Esophagus squamous epithelium (tissue), 5 donors: Measurements from ENCODE around the gene TTC16. TPM values are rescaled to one million over a fixed set of nuclear protein-coding genes. Genes with fewer than 3 reads are reported as not detected.

ENCODE experiments used
- DNase-seq: peaks from one replicate; lab custom pipeline; 2025; lab: John Stamatoyannopoulos, UW
- H3K27ac ChIP-seq, 4 donors: fragments of 200-600 bp; sonication (generic); one replicate each; pipeline ENCODE4 v1.5.1; 2016 to 2019; ENCODE audit warnings: mild to moderate bottlenecking in 1 of 4
- H3K27me3 ChIP-seq, 4 donors: fragments of 200-600 bp; sonication (generic); 1 replicate in 3 of 4; 2 replicates in 1 of 4; pipeline versions ENCODE4 v1.5.1 to v1.6.0; 2017 to 2021; ENCODE audit warnings: antibody characterized with exemption in 1 of 4
- H3K36me3 ChIP-seq, 3 donors: fragments of 200-600 bp; sonication (generic); one replicate each; pipeline ENCODE4 v1.5.1; 2016 to 2019
- H3K4me1 ChIP-seq, 3 donors: fragments of 200-600 bp; sonication (generic); one replicate each; pipeline ENCODE4 v1.5.1; 2017 to 2019
- H3K4me3 ChIP-seq, 4 donors: fragments of 200-600 bp; sonication (generic); 1 replicate in 3 of 4; 2 replicates in 1 of 4; pipeline ENCODE4 v1.5.1; 2016 to 2019; ENCODE audit warnings: mild to moderate bottlenecking in 2 of 4, moderate library complexity in 1 of 4
- H3K9me3 ChIP-seq, 3 donors: fragments of 200-600 bp; sonication (generic); one replicate each; pipeline ENCODE4 v1.5.1; 2016 to 2019
- POLR2A ChIP-seq, 4 donors: fragments of 450-650 bp; IDR thresholded peaks; one replicate each; pipeline ENCODE4 v1.6.1; 2017; ENCODE audit warnings: antibody characterized with exemption in 4 of 4, mild to moderate bottlenecking in 4 of 4, moderate library complexity in 3 of 4
- WGBS, 2 donors: methylation state at CpG; one replicate each; pipeline ENCODE4 v1.1.5; 2018; 5-methylcytosine and 5-hydroxymethylcytosine counted together
- intact Hi-C: fragments of 100-400 bp; cut with DNase I; formaldehyde crosslinking; loops from one replicate; pipeline ENCODE4 v1.15.0; 2022
- total RNA-seq, 4 donors: library from RNA; depleted of rRNA; stranded (reverse); fragments of >200 nt; gene quantifications; one replicate each; pipeline ENCODE4 v1.1.0, GENCODE V29; 2016
- TF ChIP-seq, protein P1 (sequence below), 6 experiments: fragments of 450-650 bp in 4 of 6; fragments of 200-600 bp in 2 of 6; sonication (generic) in 2 of 6; IDR thresholded peaks; one replicate each; pipeline ENCODE4 v1.5.1; 2016 to 2019; ENCODE audit warnings: antibody characterized with exemption in 6 of 6, mild to moderate bottlenecking in 4 of 6, moderate library complexity in 4 of 6
- donor health status: DM: yes; HTN: yes; CAD: no.

The TTC16 gene
- total RNA-seq, 4 donors from 2014 or later: under 0.01 to 0.23 TPM; not detected in 2

DNA sequence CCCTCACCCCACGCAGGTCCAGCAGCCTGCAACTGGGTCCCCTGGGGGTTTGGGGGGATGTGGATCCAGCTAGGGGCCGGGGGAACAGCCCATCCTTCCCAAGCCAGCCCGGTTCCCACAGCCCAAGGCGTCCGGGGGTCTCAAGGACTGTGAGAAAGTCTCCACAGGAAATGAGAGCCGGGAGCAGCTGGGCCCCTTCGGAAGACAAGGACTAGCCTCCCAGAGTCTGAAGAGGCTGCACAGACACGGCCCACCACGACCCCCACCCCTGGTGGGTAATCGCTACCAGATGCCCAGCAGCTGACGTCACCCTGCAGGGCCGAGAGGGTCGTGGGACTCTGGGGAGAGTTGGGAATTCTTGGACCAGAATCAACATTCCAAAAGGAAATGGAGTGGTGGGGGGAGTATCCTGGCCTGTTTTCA, 52.0 kb downstream of the TTC16 start:
- Histone ChIP-seq H3K9me3 (no peaks in the 10 kb centered on the region), H3K27ac (peak overlapping the region; percentile 66 to 86 (median 82)), H3K36me3 (no peaks in the 10 kb centered on the region), H3K4me1 (peaks cover 5 to 87% (median 41%) of the 10 kb centered on the region in 3 donors), H3K4me3 (peak overlapping the region in 3 of 4 donors; percentile 4 to 55 (median 41)), H3K27me3 (no peaks in the 10 kb centered on the region)
- no CpG with 5 or more reads among the region's 13 CpGs for WGBS, 2 donors
- no peak for DNase-seq
- TF ChIP-seq POLR2A (IDR thresholded peaks at IDR 0.05): no peak
- TF ChIP-seq, protein P1, sequence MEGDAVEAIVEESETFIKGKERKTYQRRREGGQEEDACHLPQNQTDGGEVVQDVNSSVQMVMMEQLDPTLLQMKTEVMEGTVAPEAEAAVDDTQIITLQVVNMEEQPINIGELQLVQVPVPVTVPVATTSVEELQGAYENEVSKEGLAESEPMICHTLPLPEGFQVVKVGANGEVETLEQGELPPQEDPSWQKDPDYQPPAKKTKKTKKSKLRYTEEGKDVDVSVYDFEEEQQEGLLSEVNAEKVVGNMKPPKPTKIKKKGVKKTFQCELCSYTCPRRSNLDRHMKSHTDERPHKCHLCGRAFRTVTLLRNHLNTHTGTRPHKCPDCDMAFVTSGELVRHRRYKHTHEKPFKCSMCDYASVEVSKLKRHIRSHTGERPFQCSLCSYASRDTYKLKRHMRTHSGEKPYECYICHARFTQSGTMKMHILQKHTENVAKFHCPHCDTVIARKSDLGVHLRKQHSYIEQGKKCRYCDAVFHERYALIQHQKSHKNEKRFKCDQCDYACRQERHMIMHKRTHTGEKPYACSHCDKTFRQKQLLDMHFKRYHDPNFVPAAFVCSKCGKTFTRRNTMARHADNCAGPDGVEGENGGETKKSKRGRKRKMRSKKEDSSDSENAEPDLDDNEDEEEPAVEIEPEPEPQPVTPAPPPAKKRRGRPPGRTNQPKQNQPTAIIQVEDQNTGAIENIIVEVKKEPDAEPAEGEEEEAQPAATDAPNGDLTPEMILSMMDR (IDR thresholded peaks at IDR 0.05): no peak
- intact Hi-C loops: no loop called here

DNA sequence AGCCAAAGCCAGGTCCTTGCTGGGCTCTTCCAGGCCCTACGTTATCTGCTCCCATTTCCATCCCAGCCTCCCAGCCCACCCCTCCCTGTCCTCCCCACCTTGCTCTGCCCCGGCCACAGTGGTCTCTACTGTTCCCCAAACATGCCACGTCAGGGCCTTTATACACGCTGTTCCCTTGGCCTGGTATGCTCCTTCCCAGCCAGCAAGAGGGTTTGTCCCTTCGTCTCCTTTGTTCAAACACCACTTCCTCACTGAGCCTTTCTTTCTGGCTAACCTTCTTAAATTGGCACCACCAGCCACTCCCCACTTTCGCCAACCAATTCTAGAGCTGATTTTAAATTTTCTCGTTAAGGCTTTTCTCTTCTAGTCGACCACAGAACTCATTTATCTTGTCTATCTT, 52.8 kb downstream of the TTC16 start:
- no peaks in the 10 kb centered on the region for H3K9me3 ChIP-seq
- peak overlapping the region; percentile 66 to 86 (median 82) for H3K27ac ChIP-seq
- intact Hi-C loops: no loop called here
- H3K4me3 ChIP-seq: peak overlapping the region in 2 of 4 donors; percentile 41 to 55
- H3K4me1 ChIP-seq: peaks cover 5 to 79% (median 36%) of the 10 kb centered on the region in 3 donors
- no peaks in the 10 kb centered on the region for H3K36me3 ChIP-seq
- TF ChIP-seq, protein P1 (IDR thresholded peaks at IDR 0.05): no peak
- TF ChIP-seq POLR2A (IDR thresholded peaks at IDR 0.05): no peak
- DNase-seq: no peak
- no peaks in the 10 kb centered on the region for H3K27me3 ChIP-seq
- WGBS, 2 donors: 47 to 63% methylated on average over 6 to 8 of the region's 8 CpGs

DNA sequence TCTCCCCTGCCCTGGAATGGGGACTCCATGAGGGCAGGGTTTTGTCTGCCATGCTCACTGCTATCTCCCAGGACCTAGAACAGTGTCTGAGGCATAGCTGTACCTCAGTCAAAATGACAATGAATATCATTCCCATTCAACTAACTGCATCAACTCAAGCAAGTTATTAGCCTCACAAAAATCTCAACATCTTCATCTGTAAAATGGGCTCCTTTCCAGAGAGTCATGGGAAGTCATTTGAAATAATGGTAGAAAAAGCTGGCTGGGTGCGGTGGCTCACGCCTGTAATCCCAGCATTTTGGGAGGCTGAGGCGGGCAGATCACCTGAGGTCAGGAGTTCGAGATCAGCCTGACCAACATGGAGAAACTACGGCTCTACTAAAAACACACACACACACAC, 53.2 kb downstream of the TTC16 start:
- DNase-seq: no peak
- H3K36me3 ChIP-seq: no peaks in the 10 kb centered on the region
- no peaks in the 10 kb centered on the region for H3K9me3 ChIP-seq
- no peaks in the 10 kb centered on the region for H3K27me3 ChIP-seq
- intact Hi-C loops: no loop called here
- no peak for TF ChIP-seq POLR2A (IDR thresholded peaks at IDR 0.05)
- TF ChIP-seq, protein P1 (IDR thresholded peaks at IDR 0.05): no peak
- peak overlapping the region; percentile 66 to 86 (median 82) for H3K27ac ChIP-seq
- peaks cover 5 to 75% (median 36%) of the 10 kb centered on the region in 3 donors for H3K4me1 ChIP-seq
- H3K4me3 ChIP-seq: peak overlapping the region in 2 of 4 donors; percentile 41 to 55
- 95 to 100% methylated on average over 1 to 5 of the region's 5 CpGs for WGBS, 2 donors

DNA sequence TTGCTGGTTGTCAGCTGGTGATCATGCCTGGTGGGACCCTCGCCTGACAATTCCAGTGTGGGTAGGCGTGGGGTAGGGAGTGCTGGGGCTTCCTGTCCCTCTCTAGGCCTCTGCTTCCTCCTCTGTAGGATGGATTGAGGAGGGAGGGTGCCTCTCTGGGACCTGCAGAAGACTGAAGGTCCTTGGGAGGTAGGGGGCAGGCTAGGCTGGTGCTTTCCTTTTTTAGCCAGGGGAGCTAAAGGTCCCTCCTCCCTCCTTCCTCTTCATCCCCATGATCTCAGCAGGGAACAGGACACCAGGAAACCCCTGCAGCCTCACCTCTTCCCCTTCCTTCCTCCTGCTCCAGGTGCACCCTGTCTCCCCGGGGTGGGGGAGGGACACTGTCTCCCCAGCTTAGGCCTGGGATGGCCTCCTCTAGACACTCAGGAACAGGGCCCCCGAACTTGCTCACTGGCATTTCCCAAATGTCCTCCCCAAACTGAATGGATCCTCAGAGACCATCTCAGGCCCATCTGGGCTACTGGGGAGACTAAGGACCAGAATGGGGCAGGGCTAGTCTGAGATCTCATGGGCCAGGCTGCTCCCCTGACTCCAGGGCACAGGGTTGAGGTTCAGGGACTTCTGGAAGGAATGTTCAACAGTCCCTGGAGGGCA, 54.2 kb downstream of the TTC16 start:
- Histone ChIP-seq H3K27me3 (no peaks in the 10 kb centered on the region), H3K9me3 (no peaks in the 10 kb centered on the region), H3K27ac (peak overlapping the region; percentile 73 to 82 (median 82)), H3K4me1 (peaks cover 5 to 67% (median 33%) of the 10 kb centered on the region in 3 donors), H3K36me3 (no peaks in the 10 kb centered on the region), H3K4me3 (peak overlapping the region; percentile 39 to 77 (median 56))
- 60 to 85% methylated on average over 1 to 2 of the region's 4 CpGs for WGBS, 2 donors
- no peak for DNase-seq
- TF ChIP-seq, protein P1 (IDR thresholded peaks at IDR 0.05): no peak
- no peak for TF ChIP-seq POLR2A (IDR thresholded peaks at IDR 0.05)
- intact Hi-C loops: no loop called here

DNA sequence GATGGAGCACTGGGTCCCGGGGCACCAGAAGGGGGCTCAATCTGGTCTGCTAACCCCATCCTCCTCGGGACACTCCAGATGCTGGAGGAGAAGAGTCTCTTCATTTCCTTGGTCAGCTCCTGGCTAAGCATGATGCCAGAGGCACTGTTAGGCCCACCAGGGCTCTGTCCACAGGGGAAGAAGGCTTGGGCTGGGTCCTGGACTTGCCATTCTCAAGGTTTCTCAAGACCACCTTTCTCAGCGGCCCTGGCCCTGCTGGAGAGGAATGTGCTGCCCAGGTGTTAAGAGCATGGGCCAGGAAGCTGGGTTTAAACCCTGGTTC, 54.7 kb downstream of the TTC16 start:
- WGBS, 2 donors: 51 to 60% methylated on average over 1 to 3 of the region's 3 CpGs
- DNase-seq: no peak
- H3K27me3 ChIP-seq: no peaks in the 10 kb centered on the region
- intact Hi-C loops: no loop called here
- H3K36me3 ChIP-seq: no peaks in the 10 kb centered on the region
- H3K4me1 ChIP-seq: peaks cover 5 to 65% (median 33%) of the 10 kb centered on the region in 3 donors
- no peak for TF ChIP-seq POLR2A (IDR thresholded peaks at IDR 0.05)
- TF ChIP-seq, protein P1 (IDR thresholded peaks at IDR 0.05): no peak
- peak overlapping the region; percentile 39 to 77 (median 56) for H3K4me3 ChIP-seq
- H3K27ac ChIP-seq: peak overlapping the region; percentile 73 to 82 (median 82)
- H3K9me3 ChIP-seq: no peaks in the 10 kb centered on the region
